Embryonic facial prominence (tissue), 1 donor: ENCODE data around the gene RHBDF2.
"Not testable (repeated sequence)": the region's sequence is repeated elsewhere in the genome, so short reads cannot be mapped to it uniquely, and the experiment has no call there.

Experiments used
- DNase-seq: peaks from one replicate; pipeline ENCODE4 v3.0.0-alpha.2; 2016; ENCODE audit errors: extremely low spot score

RHBDF2 gene

DNA sequence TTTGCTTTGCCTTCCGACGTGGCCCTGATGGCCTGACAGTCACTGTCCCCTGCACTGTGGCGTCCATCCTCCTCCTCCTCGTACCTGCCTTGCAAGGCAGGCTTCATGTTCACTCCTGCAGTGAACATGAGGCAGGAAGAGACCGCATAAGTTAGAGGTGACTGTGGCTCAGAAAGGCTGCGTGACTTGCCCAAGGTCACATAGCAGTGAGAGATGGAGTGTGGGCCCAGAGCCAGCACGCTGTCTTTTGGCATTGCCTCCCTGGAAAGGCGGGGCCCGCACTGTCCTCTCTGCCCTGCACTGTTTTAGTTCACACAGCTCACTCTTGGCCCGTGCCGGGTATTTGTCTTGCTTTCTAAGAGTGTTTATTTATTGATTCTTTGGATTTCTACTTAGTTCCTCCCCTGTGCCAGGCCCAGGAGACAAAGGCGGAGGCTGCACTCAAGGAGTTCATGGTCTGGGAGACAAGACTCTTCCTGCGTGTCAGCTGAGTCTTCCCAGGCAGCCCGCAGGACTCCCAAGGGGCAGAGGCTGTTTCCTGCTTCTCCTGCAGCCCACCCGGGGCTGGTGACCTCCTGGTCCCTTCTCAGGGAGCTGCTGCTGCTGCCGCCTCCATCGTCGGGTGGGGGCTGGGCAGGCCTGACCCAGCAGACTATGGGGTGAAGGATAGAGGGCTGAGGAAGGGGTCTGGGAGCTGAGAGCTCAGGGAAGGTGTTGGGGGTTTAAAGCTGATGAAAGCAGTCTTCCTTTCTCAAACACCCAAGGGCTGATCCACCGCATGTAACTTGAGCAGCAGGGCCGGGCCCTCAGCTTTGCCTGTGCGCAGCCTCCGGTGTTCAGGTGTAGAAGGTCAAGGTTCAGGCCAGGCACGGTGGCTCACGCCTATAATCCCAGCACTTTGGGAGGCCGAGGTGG is 23.6 kb upstream of the RHBDF2 start:
- DNase-seq = no peak

DNA sequence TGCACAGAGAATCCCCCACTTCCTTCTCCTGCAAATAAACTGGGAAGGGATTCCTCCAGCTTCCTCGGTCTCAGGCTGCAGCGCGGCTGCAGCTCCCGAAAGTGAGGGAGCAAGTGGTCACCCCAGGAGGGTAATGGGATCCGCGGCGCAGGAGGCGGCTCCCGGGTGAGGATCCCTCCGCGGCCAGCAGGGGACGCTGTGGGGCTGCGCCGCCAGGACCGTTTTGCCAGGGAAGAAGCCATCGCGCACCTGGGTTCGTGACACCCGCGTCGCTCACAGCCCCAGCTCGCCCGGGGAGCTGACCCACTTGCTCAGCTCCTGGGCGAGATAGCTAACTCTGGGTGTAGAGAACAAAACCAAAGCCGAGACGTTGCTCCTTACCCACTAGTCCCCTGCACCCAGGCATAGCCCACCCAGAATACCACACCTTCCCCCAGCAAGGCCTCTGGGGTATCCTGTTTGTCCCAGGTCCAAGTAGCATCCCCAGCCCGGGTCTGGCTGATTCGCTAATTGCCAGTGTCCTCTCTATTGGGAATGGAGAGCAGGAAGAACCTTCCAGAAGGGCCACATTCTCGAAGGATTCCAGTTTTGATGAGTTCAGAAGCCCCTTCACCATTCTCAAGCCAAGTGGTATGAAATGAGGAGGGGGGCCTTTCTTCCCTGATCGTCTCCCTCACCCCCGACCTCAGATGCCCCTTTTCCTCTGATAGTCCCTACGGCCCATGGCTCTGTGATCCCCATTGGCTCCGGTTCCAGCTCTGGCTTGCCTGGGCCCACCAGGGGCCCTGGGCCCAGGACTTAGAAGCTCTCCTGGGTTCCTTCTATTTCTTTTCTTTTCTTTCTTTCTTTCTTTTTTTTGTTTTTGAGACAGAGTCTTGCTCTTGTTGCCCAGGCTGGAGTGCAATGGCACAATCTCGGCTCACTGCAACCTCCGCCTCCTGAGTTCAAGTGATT is 22.1 kb upstream of the RHBDF2 start:
- DNase-seq = no peak

DNA sequence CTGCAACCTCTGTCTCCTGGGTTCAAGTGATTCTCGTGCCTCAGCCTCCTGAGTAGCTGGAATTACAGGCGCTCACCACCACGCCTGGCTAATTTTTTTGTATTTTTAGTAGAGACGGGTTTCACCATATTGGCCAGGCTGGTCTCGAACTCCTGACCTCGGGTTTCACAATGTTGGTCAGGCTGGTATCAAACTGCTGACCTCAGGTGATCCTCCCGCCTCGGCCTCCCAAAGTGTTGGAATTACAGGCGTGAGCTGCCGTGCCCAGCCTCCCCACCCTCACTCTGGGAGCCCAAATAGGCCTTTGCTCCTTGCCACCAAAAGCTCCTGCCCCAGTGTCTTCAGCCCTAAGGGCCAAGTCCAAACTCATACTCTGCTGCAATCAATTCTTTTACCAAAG is 20.5 kb upstream of the RHBDF2 start:
- DNase-seq = not testable (repeated sequence)

DNA sequence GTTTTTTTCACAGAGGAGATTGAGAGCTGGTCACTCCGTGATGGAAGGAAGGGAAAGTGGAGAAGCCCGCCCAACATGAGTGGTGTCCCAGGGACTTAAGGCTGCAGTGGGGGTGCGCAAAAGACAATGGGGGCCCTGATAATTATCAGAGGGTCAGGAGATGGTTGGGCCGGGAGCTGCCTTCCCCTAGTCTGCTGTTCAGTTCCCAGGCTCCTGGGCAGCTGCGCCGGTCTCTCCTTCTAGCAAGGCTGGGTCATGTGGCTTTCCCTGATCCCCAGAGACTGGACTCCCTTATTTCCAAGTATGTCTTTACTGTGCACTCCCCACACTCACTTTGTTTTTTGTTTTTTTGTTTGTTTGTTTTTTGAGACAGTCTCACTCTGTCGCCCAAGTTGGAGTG is 20.0 kb upstream of the RHBDF2 start:
- no peak for DNase-seq

DNA sequence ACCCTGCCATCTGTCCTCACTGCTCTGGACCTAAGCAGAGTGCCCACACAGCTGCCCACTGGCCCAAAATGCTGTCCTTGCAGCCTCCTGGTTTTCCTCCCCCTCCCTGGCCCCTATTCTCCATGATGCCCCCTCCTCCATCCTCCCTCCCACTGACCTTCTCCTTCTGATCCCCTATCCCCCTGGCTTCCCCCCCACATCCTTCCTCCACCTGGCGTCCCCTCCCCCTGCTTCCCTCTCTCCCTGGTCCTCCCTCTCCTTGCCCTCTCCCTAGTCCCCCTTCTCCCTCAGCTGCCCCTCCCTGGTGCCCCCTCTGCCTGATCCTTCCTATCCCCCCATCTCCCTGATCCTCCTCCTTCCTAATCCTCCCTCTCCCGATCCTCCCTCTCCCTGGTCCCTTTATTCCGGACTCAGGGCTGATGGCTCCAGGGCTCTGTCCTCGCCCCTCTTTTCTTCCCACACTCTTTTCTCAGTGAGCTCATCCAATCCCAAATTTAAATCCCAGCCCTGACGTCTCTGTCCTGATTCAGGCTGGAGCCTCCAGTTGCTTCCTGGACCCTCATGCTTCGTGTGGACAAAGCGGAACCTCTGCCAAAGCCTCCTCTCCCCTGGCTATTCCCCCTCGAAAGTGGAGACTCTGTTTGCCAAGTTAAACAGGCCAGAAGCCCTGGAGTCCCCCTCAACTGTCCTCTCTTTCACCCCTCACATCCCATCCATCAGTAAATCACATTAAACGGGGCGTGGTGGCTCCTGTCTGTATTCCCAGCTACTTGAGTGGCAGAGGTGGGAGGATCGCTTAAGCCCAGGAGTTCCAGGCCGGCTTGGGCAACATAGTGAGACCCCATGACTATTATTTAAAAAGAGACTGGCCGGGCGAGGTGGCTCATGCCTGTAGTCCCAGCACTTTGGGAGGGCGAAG is 18.1 kb upstream of the RHBDF2 start:
- DNase-seq = no peak

DNA sequence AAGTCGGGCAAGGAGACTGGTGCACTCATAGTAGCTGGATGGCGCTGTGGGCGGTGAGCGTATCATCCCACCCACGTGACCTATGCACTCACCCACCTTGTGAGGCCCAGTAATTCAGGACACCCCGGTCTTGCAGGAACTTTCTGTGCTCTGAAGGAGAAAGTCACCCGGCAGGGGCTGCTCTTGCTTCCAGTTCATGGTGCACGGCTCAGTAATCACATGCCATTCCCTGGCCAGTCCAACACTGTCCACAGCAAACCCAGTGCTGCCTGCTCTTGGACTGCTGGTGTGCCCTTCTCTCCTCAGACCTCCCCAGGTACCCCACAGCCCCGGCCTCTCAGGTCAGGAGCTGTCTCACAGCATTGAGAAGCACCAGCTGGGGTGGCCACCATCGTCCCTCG is 16.4 kb upstream of the RHBDF2 start:
- DNase-seq = no peak

DNA sequence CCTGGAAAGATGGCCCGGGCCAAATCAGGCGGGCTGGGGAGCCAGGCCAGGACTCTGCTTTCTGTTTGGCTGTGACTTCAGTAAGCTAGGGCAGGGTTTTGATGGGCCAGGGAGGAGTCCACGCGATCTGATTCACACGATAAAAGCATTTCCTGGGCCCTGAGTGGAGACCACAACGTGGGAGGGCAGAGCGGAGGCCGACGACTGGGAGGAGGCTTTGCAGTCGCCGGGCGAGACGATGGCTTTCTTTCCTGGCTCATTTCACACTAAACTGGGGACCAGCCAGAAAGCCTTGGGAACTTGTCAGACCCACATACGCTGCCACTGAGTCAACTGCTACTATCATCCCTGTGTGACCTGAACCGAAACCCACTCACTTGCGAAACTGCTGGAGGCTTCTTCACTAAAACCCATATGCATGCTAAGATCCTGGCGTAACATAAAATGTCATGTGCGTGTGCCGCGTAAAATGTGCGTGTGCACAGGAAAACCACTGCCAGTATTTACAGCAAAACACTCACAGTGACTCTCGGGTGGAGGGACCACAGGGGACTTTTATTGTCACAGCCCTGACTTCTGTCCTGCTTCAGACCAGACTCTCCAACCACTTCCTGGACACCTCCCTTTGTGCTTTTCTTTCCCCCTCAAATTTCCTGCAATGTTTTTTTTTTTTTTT is 14.2 kb upstream of the RHBDF2 start:
- DNase-seq = no peak

DNA sequence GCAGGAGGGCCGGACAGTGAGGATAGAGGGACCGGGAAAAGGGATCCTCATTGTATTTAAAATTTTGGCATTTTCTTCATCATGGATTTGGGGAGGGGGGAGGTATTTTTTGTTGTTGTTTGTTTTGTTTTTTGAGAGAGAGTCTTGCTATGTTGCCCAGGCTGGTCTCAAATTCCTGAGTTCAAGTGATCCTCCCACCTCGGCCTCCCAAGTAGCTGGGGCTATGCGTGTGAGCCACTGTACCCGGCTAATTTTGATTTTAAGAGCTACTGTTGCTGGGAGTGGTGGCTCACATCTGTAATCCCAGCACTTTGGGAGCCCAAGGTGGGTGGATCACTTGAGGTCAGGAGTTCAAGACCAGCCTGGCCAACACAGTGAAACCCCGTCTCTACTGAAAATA is 13.1 kb upstream of the RHBDF2 start:
- not testable (repeated sequence) for DNase-seq

DNA sequence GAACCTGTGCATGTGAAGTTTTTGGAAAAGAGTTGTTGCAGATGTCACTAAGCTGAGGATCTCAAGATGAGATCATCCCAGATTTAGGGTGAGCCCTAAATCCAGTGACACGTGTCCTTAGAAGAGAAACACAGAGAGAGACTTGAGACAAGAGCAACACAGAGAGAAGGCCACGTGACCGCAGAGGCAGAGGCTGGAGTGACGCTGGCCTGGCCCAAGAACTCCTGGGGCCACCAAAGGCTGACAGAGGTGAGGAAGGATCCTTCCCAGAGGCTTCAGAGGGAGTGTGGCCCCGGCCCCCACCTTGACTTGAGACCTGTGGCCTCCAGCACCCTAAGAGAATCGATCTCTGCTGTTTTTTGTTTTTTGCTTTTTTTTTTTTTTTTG is 12.1 kb upstream of the RHBDF2 start:
- no peak for DNase-seq

DNA sequence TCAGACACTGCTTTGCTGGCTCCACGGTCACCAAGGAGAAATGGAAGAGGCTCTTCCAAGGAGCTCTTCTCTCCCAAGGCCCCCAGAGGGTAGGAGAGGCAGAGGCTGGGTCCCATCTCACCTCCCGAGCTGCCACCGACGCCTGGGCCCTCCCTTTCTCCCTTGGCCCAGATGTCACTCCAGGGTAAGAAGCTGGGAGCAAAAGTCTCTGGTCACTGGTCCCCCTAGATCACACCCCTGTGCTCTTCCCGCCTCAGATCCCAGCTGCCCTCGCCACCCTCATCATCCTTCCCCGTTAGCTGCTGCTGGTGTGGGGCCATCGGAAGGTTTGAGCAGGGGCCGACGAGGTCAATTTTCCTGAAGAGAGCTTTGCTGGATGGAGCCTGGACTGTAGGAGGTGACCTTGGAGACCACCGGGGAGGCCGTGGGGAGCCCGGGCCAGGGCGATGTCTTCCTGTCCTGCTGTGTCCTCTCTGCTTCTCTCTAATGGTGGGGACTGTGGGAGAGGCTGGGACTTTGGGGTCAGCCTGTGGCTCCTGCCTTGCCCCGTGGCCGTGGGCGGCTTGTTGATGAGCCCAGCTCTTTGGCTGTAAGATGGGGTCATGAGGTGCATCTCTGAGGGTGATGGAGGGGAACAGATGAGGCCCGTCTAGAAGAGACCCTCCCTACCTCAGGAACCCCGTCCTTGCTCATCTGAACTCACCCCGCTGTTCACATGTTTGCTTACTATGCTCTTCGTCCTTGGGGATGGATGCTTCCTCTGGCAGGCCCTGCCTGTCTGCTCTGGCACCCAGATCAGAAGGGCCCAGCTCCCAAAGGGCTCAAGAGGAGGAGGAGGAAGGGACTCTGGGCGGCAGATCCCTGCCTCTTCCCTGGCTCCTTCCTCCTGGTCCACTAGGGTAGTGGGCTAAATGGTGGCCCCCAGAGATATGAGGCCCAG is 11.4 kb upstream of the RHBDF2 start:
- no peak for DNase-seq

DNA sequence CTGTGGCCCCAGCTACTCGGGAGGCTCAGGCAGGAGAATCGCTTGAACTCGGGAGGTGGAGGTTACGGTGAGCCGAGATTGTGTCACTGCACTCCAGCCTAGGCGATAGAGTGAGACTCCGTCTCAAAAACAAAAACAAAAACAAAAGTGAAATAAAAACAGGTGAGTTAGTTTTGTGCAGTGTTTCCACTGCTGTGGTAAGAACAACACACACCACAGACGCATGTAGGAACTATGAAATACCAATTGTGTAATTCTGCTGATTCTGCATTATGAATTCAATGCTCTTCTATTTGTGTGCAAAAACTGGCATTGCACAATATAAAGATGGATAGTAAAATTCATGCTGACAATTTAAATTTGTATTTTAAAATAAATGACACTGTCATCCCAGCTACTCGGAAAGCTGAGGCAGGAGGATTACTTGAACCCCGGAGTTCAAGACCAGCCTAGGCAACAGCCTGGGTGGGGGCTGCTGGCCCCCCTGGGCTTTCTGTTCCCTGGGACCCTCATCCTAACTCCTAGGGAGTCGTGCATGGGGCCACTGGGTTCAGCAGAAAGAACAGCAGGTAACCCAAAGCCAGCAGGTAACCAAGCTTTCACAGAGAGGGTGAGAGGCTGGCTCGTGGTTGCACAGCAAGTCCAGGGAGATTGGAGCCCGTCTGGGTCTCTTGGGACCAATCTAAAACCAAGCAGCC is 10.6 kb upstream of the RHBDF2 start:
- no peak for DNase-seq

DNA sequence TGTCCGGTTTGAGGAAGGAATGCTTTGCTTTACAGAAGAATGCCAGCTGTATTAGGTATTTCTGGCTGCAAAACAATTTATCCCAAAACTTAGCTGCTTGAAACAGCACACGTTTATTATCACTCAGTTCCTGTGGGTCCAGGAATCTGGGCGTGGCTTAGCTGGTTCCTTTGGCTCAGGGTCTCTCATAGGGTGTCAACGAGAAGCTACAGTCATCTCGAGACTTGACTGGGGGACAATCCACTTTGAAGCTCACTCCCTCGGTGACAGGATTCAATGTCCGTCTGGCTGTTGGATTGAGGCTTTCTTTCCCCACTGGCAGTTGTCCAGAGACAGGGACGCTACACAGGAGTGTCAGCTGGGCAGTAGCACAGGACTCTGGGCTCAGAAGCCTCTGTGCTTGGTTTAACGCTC is 9.6 kb upstream of the RHBDF2 start:
- no peak for DNase-seq

DNA sequence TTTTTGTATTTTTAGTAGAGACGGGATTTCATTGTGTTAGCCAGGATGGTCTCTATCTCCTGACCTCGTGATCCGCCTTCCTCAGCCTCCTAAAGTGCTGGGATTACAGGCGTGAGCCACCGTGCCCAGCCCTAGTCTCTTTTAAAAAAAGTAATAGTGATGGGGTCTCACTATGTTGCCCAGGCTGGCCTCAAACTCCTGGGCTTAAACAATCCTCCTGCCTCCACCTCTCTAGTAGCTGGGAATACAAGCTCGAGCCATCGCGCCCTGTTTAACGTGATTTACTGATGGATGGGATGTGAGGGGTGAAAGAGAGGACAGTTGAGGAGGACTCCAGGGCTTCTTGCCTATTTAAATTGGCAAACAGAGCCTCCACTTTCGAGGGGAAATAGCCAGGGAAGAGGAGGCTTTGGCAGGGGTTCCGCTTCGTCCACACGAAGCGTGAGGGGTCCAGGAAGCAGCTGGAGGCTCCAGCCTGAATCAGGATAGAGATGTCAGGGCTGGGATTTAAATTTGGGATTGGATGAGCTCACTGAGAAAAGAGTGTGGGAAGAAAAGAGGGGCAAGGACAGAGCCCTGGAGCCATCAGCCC is 7.3 kb upstream of the RHBDF2 start:
- DNase-seq = not testable (repeated sequence)

DNA sequence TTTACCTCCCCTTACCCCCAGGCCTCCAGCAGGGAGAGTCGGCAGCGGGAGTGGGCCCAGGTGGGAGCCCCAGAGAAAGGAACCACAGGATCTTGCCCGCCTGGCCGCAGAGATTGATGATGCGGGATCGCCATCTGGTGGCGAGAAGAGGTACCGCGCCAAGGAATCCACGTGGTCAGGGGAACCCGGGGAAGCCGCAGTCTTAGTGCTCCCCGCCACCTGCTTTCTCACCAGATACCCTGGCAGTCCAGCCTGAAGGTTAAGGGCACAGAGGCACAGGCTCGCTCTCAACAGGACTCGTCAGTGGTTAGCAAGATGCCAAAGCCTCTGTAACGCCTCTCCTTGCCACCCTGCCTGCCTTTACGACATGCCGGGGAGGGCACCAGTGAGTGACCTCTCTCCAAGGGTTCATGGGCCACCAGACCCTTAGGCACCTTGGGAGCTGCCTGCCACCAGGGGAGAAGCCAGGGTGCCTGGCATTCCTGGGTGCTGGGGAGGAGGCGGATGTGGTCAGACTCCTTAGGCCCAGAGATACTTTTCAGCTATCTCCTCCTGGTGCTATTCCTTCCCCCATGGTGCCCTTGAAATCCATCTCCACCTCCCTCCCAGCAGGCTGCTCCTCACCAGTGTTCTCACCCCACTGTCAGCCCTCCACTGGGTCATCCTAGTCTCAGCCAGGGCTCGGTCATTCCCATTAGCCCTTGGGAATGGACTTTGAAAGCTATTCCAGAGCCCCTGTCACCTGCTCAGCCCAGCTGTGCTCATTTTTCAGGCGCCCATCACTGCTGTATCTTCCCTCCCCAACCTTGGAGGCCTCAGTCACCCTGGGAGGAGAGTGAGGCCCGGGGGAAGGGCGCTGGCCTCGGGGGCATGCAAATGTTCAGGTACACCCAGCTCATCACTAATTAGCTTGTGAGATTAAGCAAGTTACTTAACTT is 5.5 kb upstream of the RHBDF2 start:
- no peak for DNase-seq

DNA sequence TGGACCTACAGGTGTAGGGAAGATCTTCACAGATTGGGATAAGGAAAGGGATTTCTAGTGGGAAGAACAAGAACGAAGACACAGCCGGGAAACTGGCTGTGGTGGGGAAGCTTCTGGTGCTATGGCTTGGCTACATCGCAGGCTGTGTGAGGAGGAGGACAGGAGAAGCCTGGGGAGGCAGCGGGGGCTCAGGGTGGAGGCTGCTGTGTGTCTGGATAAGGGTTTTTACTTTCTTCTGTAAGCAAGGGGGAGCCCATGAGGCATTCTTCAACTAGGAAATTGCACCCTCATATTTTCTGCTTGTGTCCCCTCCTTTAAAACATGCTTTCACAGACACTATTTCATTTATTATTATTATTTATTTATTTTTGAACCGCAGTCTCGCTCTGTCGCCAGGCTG is 2.9 kb upstream of the RHBDF2 start:
- no peak for DNase-seq

DNA sequence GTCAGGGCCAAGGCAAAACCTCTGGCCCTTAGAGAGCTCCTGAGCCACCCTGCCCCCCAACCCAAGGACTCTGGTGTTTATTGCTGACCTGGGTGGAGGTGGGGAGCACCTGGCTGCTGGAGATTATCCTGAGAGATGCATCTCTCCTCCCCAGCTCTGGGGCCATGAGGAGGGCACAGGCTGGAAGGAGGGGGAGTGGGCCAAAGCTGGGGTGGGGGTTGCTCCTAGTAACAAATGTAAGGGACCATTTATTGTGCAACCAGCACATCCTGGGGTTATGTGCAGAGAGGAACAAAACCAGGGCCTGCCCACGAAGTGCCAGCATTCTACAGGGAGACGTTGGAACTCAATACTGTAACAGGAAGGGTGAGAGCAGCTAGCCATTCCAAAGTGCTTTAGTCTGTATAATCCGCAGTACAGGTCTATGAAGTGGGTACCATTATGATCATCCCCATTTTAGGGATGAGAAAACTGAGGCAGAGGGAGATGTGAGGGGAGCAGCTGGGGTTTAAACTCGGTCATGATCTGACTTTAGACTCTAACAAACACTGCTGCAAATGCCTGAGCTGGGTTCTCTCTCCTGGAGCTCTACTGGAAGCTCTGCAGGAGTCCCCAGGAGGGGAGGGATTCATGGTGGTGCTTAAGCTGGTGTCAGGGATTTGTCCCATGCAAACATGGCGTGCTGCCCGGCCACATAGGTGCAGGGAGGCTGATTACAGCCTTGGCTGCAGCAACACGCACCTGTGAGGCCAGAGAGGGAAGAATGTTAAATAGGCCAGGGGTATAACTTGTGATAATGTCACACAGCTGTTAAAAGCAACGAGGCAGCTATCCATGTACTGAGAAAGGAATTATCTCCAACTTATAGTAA is 1.4 kb upstream of the RHBDF2 start:
- DNase-seq = no peak

DNA sequence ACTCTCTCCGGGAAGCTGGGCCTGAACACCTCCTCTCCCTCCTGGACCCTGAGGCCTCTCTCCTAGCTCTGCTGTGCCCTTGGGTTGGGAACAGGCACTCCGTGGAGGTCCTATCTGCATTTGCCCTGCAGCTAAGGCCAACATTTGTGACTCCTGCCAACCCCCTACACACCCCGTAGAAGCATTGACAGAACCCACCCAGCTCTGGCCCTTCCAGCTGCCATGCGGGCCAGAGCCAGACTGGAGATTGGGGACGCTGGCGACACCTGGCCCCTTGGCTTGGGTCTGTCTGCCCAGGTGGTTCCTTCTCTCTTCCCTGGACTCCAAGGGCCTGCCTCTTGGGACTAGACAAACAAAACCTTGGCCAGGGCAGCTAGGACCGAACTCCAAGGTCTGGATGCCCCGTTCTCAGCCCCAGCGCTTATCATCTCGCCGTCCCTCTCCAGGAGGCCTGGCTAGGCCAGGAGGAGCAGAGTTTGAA is 644 bp upstream of the RHBDF2 start:
- no peak for DNase-seq
